Suprapubic skin (tissue), 4 donors: ENCODE measurements around the gene PRRX2. TPM values are rescaled to one million over a fixed set of nuclear protein-coding genes. Genes with fewer than 3 reads are reported as not detected.

Experiments used
- DNase-seq, 2 donors: peaks; one replicate each; pipeline ENCODE4 v3.0.0-alpha.2; 2019; ENCODE audit warnings: low spot score in 2 of 2
- H3K27ac ChIP-seq: fragments of 200-600 bp; sonication (generic); one replicate; pipeline ENCODE4 v1.5.1; 2019
- H3K27me3 ChIP-seq: fragments of 200-600 bp; sonication (generic); one replicate; pipeline ENCODE4 v1.5.1; 2019
- H3K36me3 ChIP-seq: fragments of 200-600 bp; sonication (generic); one replicate; pipeline ENCODE4 v1.5.1; 2019
- H3K4me1 ChIP-seq: fragments of 200-600 bp; sonication (generic); one replicate; pipeline ENCODE4 v1.5.1; 2019
- H3K4me3 ChIP-seq: fragments of 200-600 bp; sonication (generic); one replicate; pipeline ENCODE4 v1.5.1; 2019; ENCODE audit warnings: mild to moderate bottlenecking
- H3K9me3 ChIP-seq: fragments of 200-600 bp; sonication (generic); one replicate; pipeline ENCODE4 v1.5.1; 2019
- CTCF ChIP-seq, 2 donors: fragments of 200-600 bp in 1 of 2; fragments of 450-650 bp in 1 of 2; sonication (generic) in 1 of 2; IDR thresholded peaks; one replicate each; pipeline ENCODE4 v1.5.1; 2016 to 2019; ENCODE audit warnings: antibody characterized with exemption in 2 of 2, mild to moderate bottlenecking in 1 of 2, moderate library complexity in 1 of 2
- EP300 ChIP-seq: sonication (generic); formaldehyde crosslinking; IDR thresholded peaks from one replicate; pipeline ENCODE4 v1.6.1; 2017; ENCODE audit warnings: antibody characterized with exemption
- POLR2A ChIP-seq, 2 donors: fragments of 450-650 bp; IDR thresholded peaks; one replicate each; pipeline ENCODE4 v1.6.1; 2017; ENCODE audit warnings: antibody characterized with exemption in 2 of 2, mild to moderate bottlenecking in 2 of 2, moderate library complexity in 2 of 2
- POLR2AphosphoS5 ChIP-seq, 3 donors: sonication (generic); formaldehyde crosslinking; IDR thresholded peaks; one replicate each; pipeline ENCODE4 v1.6.1; 2017; ENCODE audit warnings: antibody characterized with exemption in 3 of 3
- WGBS: methylation state at CpG from one replicate; pipeline ENCODE4 v1.1.5; 2018; 5-methylcytosine and 5-hydroxymethylcytosine counted together
- total RNA-seq, 4 donors: library from RNA; depleted of rRNA; stranded (reverse); fragments of >200 nt; gene quantifications; one replicate each; pipeline ENCODE4 v1.1.0, GENCODE V29; 2016

Gene PRRX2
- total RNA-seq, 4 donors from 2014 or later = 9.9 to 16.9 (median 14.0) TPM

GRCh38 chr9:129627556-129628440, 37.6 kb upstream of the PRRX2 start:
- no peak for DNase-seq
- 46% methylated on average over 12 of the region's 12 CpGs for WGBS
- Histone ChIP-seq H3K27ac (no peak overlapping the region), H3K4me3 (peak overlapping the region; percentile 82), H3K4me1 (peaks cover 73% of the 10 kb centered on the region), H3K36me3 (peaks cover 3% of the 10 kb centered on the region), H3K27me3 (no peaks in the 10 kb centered on the region), H3K9me3 (no peaks in the 10 kb centered on the region)
- no peak for TF ChIP-seq POLR2AphosphoS5 (IDR thresholded peaks at IDR 0.05)
- TF ChIP-seq CTCF (IDR thresholded peaks at IDR 0.05) = no peak
- TF ChIP-seq POLR2A (IDR thresholded peaks at IDR 0.05) = no peak
- no peak for TF ChIP-seq EP300

- Histone ChIP-seq H3K9me3 (no peaks in the 10 kb centered on the region), H3K4me1 (peaks cover 75% of the 10 kb centered on the region), H3K36me3 (peaks cover 12% of the 10 kb centered on the region), H3K4me3 (no peak overlapping the region), H3K27ac (no peak overlapping the region), H3K27me3 (no peaks in the 10 kb centered on the region)
- TF ChIP-seq POLR2AphosphoS5 (IDR thresholded peaks at IDR 0.05) = no peak
- no peak for TF ChIP-seq POLR2A (IDR thresholded peaks at IDR 0.05)
- TF ChIP-seq CTCF (IDR thresholded peaks at IDR 0.05) = no peak
- TF ChIP-seq EP300 = no peak
- DNase-seq = no peak
- 72% methylated on average over 6 of the region's 6 CpGs for WGBS
Observed at GRCh38 chr9:129628709-129629108, 36.7 kb upstream of the PRRX2 start.

GRCh38 chr9:129629251-129629820, 36.1 kb upstream of the PRRX2 start:
- Histone ChIP-seq H3K4me1 (peaks cover 75% of the 10 kb centered on the region), H3K36me3 (peaks cover 18% of the 10 kb centered on the region), H3K9me3 (no peaks in the 10 kb centered on the region), H3K27ac (no peak overlapping the region), H3K27me3 (no peaks in the 10 kb centered on the region), H3K4me3 (no peak overlapping the region)
- no peak for DNase-seq
- 94% methylated on average over 6 of the region's 8 CpGs for WGBS
- TF ChIP-seq EP300 = no peak
- no peak for TF ChIP-seq CTCF (IDR thresholded peaks at IDR 0.05)
- TF ChIP-seq POLR2AphosphoS5 (IDR thresholded peaks at IDR 0.05) = no peak
- no peak for TF ChIP-seq POLR2A (IDR thresholded peaks at IDR 0.05)

GRCh38 chr9:129630967-129631673, 34.3 kb upstream of the PRRX2 start:
- WGBS = 65% methylated on average over 21 of the region's 21 CpGs
- Histone ChIP-seq H3K27ac (no peak overlapping the region), H3K9me3 (no peaks in the 10 kb centered on the region), H3K27me3 (no peaks in the 10 kb centered on the region), H3K4me1 (peaks cover 62% of the 10 kb centered on the region), H3K36me3 (peaks cover 36% of the 10 kb centered on the region), H3K4me3 (no peak overlapping the region)
- TF ChIP-seq CTCF (IDR thresholded peaks at IDR 0.05) (no peak), POLR2AphosphoS5 (IDR thresholded peaks at IDR 0.05) (no peak), EP300 (no peak), POLR2A (IDR thresholded peaks at IDR 0.05) (no peak)
- no peak for DNase-seq

- peaks cover 58% of the 10 kb centered on the region for H3K4me1 ChIP-seq
- H3K4me3 ChIP-seq = no peak overlapping the region
- WGBS = 48% methylated on average over 15 of the region's 19 CpGs
Observed at GRCh38 chr9:129631674-129632129, 33.7 kb upstream of the PRRX2 start.

More at GRCh38 chr9:129631674-129632129, 33.7 kb upstream of the PRRX2 start:
- no peaks in the 10 kb centered on the region for H3K9me3 ChIP-seq
- peaks cover 42% of the 10 kb centered on the region for H3K36me3 ChIP-seq
- H3K27me3 ChIP-seq = no peaks in the 10 kb centered on the region
- DNase-seq = no peak
- TF ChIP-seq EP300 (no peak), POLR2A (IDR thresholded peaks at IDR 0.05) (no peak), CTCF (IDR thresholded peaks at IDR 0.05) (no peak), POLR2AphosphoS5 (IDR thresholded peaks at IDR 0.05) (no peak)
- H3K27ac ChIP-seq = no peak overlapping the region
